ENCODE results near the gene FEZF2. TPM values are rescaled to one million over a fixed set of nuclear protein-coding genes. Genes with fewer than 3 reads are reported as not detected.

The FEZF2 gene
- total and polyA plus RNA-seq, 9 of the 15 experiments (the other 6 are each of a cell fraction or from before 2014, with no cell fraction given), result not detected

- Histone ChIP-seq H3K9ac (ENCODE audit: insufficient read depth in 1 of 2, low read depth in 2 of 2, low read length in 2 of 2) (no peak overlapping the region), H3K4me3 (no peak overlapping the region), H2AFZ (ENCODE audit: low read depth, low read length) (no peak overlapping the region), H3K27me3 (ENCODE audit: control insufficient read depth in 2 of 2, insufficient read depth in 2 of 2, low read length in 2 of 2) (peaks cover 0 to 31% of the 10 kb centered on the region in 2 experiments; a peak in 2 of 5 replicates), H3K79me2 (ENCODE audit: control insufficient read depth, insufficient read depth, low read length) (no peaks in the 10 kb centered on the region), H3K9me3 (replicated peaks; ENCODE audit: control insufficient read depth, insufficient read depth, low read depth, low read length) (no peaks in the 10 kb centered on the region), H3K36me3 (ENCODE audit: control insufficient read depth, insufficient read depth, low read length) (no peaks in the 10 kb centered on the region), H3K4me1 (replicated peaks in 1 of 2; ENCODE audit: control insufficient read depth in 2 of 2, insufficient read depth in 2 of 2, low read length in 2 of 2) (no peaks in the 10 kb centered on the region), H4K20me1 (replicated peaks; ENCODE audit: control insufficient read depth, insufficient read depth, low read length) (no peaks in the 10 kb centered on the region), H3K9me1 (ENCODE audit: control insufficient read depth, insufficient read depth, low read length) (no peaks in the 10 kb centered on the region), H3K4me2 (ENCODE audit: insufficient read depth, low read length) (no peak overlapping the region), H3K27ac (ENCODE audit: extremely low read depth, low read depth, low read length) (no peak overlapping the region)
- 0% methylated on average over 2 of the region's 4 CpGs for WGBS (ENCODE audit: insufficient coverage, low coverage, missing lambda C conversion rate)
- CTCF ChIA-PET (ENCODE audit: low intra/inter-chr PET ratio), result no interaction called here
- intact Hi-C loops (cut with micrococcal nuclease) (no loop called here), in situ Hi-C loops (cut with MboI) (no loop called here)
- TF ChIP-seq BACH1 (tag; IDR thresholded peaks at IDR 0.05), result no peak
- TF ChIP-seq, protein P1, sequence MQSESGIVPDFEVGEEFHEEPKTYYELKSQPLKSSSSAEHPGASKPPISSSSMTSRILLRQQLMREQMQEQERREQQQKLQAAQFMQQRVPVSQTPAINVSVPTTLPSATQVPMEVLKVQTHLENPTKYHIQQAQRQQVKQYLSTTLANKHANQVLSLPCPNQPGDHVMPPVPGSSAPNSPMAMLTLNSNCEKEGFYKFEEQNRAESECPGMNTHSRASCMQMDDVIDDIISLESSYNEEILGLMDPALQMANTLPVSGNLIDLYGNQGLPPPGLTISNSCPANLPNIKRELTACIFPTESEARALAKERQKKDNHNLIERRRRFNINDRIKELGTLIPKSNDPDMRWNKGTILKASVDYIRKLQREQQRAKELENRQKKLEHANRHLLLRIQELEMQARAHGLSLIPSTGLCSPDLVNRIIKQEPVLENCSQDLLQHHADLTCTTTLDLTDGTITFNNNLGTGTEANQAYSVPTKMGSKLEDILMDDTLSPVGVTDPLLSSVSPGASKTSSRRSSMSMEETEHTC (IDR thresholded peaks at IDR 0.05), result no peak
- TF ChIP-seq ZNF263 (CRISPR knock-in tag; IDR thresholded peaks at IDR 0.05; ENCODE audit: borderline replicate concordance), result no peak
- no peak for TF ChIP-seq ASH1L (IDR thresholded peaks at IDR 0.05; ENCODE audit: borderline replicate concordance, low read depth, partially characterized antibody)
- TF ChIP-seq THRB (CRISPR knock-in tag; conservative IDR thresholded peaks at IDR 0.05), result no peak
- TF ChIP-seq ILK (tag; IDR thresholded peaks at IDR 0.05; ENCODE audit: borderline replicate concordance, low read depth), result no peak
- TF ChIP-seq PRMT5 (CRISPR knock-in tag; IDR thresholded peaks at IDR 0.05), result no peak
- no peak for TF ChIP-seq ZNF583 (CRISPR knock-in tag; IDR thresholded peaks at IDR 0.05)
- POLR2A ChIA-PET, result no interaction called here
- BruUV-seq (replicated peaks), result no TSS peak
- DNase-seq (ENCODE audit: extremely low read depth in 1 of 4, low spot score in 3 of 4), result no peak
- no peak for FAIRE-seq
- ATAC-seq, result no peak
Observed at GRCh38 chr3:62366126-62366484, 7.2 kb downstream of the FEZF2 start.
